HepG2 (cell line): Measurements from ENCODE around the gene TLR5. TPM values are rescaled to one million over a fixed set of nuclear protein-coding genes. Genes with fewer than 3 reads are reported as not detected.

Experiments used
- ATAC-seq: fragments of 200-7000 bp; cut with Tn5 transposase; 3 replicates; pipeline ENCODE4 v1.9.1; 2020; ENCODE audit warnings: mild to moderate bottlenecking, moderate library complexity
- BruUV-seq: library from RNA; stranded (reverse); fragments of 400-500 nt; replicated peaks from 2 replicates; lab custom pipeline; 2021; lab: Mats Ljungman, UMichigan
- CTCF ChIA-PET: fragments of 300-600 bp; formaldehyde crosslinking; extraction: SDS; loops from one replicate; lab custom pipeline; 2021; ENCODE audit warnings: low total read pairs, inconsistent platforms, low intra/inter-chr PET ratio; lab: Yijun Ruan, JAX
- POLR2A ChIA-PET: fragments of 350-600 bp; sonication (Branson Sonifier 250); formaldehyde crosslinking; loops from one replicate; lab custom pipeline; 2020; ENCODE audit warnings: antibody characterized with exemption, inconsistent platforms; lab: Yijun Ruan, JAX
- DNase-seq: peaks from one replicate; pipeline ENCODE4 v3.0.0-alpha.2; 2015; ENCODE audit warnings: low spot score
- FAIRE-seq: peaks from 3 replicates; lab custom pipeline; 2011; peaks lifted over from hg19 to GRCh38; lab: Jason Lieb, UNC
- H2AFZ ChIP-seq: one replicate; pipeline ENCODE4 v1.6.1; 2011; ENCODE audit warnings: low read length, inconsistent platforms
- H3K27ac ChIP-seq: fragments of 300-600 bp; 3 replicates; pipeline ENCODE4 v1.8.0; 2011; ENCODE audit warnings: mixed run types, mild to moderate bottlenecking, mixed read lengths, low read length, inconsistent platforms; ENCODE audit not compliant: insufficient read depth; ENCODE audit errors: extremely low read length
- H3K27me3 ChIP-seq, 2 experiments: fragments of 200-600 bp in 1 of 2; 2 replicates in 1 of 2; 3 replicates in 1 of 2; pipeline versions ENCODE4 v1.6.0 to v1.8.0; 2011; ENCODE audit warnings: low read length in 2 of 2, mild to moderate bottlenecking in 2 of 2, moderate library complexity in 2 of 2, inconsistent platforms in 1 of 2; ENCODE audit not compliant: insufficient read depth in 2 of 2, control insufficient read depth in 1 of 2
- H3K36me3 ChIP-seq, 2 experiments: fragments of 200-600 bp in 1 of 2; replicated peaks in 1 of 2; 2 replicates in 1 of 2; 3 replicates in 1 of 2; pipeline versions ENCODE4 v1.5.1 to v1.8.0; 2011; ENCODE audit warnings: low read length in 2 of 2, inconsistent platforms in 1 of 2; ENCODE audit not compliant: insufficient read depth in 2 of 2, control insufficient read depth in 1 of 2
- H3K4me1 ChIP-seq: 2 replicates; pipeline ENCODE4 v1.5.1; 2012; ENCODE audit warnings: low read length, inconsistent platforms; ENCODE audit not compliant: insufficient read depth
- H3K4me2 ChIP-seq: 2 replicates; pipeline ENCODE4 v1.6.0; 2011; ENCODE audit warnings: low read depth, low read length, inconsistent platforms
- H3K4me3 ChIP-seq, 3 experiments: fragments of 200-600 bp in 1 of 3; sonication (generic), shearing (Covaris generic) in 1 of 3; replicated peaks in 1 of 3; 2 replicates each; pipeline ENCODE4 v1.5.1; 2011 to 2016; ENCODE audit warnings: low read length in 3 of 3, inconsistent platforms in 2 of 3, low read depth in 2 of 3, mild to moderate bottlenecking in 2 of 3, control low read depth in 1 of 3, mixed read lengths in 1 of 3; ENCODE audit not compliant: insufficient read depth in 1 of 3
- H3K79me2 ChIP-seq: one replicate; pipeline ENCODE4 v1.6.1; 2011; ENCODE audit warnings: low read length, inconsistent platforms; ENCODE audit not compliant: insufficient read depth
- H3K9ac ChIP-seq: 2 replicates; pipeline ENCODE4 v1.6.0; 2011; ENCODE audit warnings: mild to moderate bottlenecking, low read depth, low read length, inconsistent platforms; ENCODE audit not compliant: insufficient read depth
- H3K9me3 ChIP-seq: 2 replicates; pipeline ENCODE4 v1.5.1; 2012; ENCODE audit warnings: mild to moderate bottlenecking, low read length
- H4K20me1 ChIP-seq: 2 replicates; pipeline ENCODE4 v1.6.0; 2011; ENCODE audit warnings: inconsistent platforms, mild to moderate bottlenecking, low read length, moderate library complexity; ENCODE audit not compliant: insufficient read depth
- CCAR2 ChIP-seq: fragments of 200-400 bp; formaldehyde crosslinking; optimal IDR thresholded peaks from 2 replicates; pipeline ENCODE3; 2018; ENCODE audit warnings: low read depth, mild to moderate bottlenecking, low read length, moderate library complexity
- HIVEP1 ChIP-seq: sonication (generic); formaldehyde crosslinking; IDR thresholded peaks from 2 replicates; pipeline ENCODE4 v1.4.0; 2020; ENCODE audit warnings: mild to moderate bottlenecking, missing genetic modification reagents
- MBD4 ChIP-seq: IDR thresholded peaks from 2 replicates; pipeline ENCODE4 v1.6.1; 2012; ENCODE audit warnings: low read length, inconsistent platforms, borderline replicate concordance
- XBP1 ChIP-seq: sonication (generic); formaldehyde crosslinking; IDR thresholded peaks from 2 replicates; pipeline ENCODE4 v1.5.0; 2020; ENCODE audit warnings: missing genetic modification reagents
- ZNF574 ChIP-seq: sonication (generic); formaldehyde crosslinking; IDR thresholded peaks from 2 replicates; pipeline ENCODE4 v1.4.0; 2020; ENCODE audit warnings: missing genetic modification reagents
- ZNF614 ChIP-seq: IDR thresholded peaks from 2 replicates; pipeline ENCODE4 v1.6.1; 2018; ENCODE audit warnings: missing biosample characterization, missing genetic modification reagents, inconsistent platforms, borderline replicate concordance
- ZNF652 ChIP-seq: IDR thresholded peaks from 2 replicates; pipeline ENCODE4 v1.6.1; 2016; ENCODE audit warnings: low read depth, borderline replicate concordance
- WGBS: methylation state at CpG from one replicate; pipeline ENCODE4 v1.1.6; 2017; ENCODE audit warnings: low lambda C conversion rate; 5-methylcytosine and 5-hydroxymethylcytosine counted together
- in situ Hi-C: cut with HindIII; loops from 2 replicates; pipeline ENCODE4 v1.10.0; 2017; ENCODE audit warnings: low pct_unique_long_range_greater_than_20kb; ENCODE audit not compliant: extremely low pct_ligation_motif_present
- intact Hi-C: fragments of 100-400 bp; cut with micrococcal nuclease; formaldehyde crosslinking; loops from one replicate; pipeline ENCODE4 v1.10.0; 2022; ENCODE audit not compliant: unreplicated experiment
- polyA plus RNA-seq, 8 experiments: library from polyadenylated mRNA; depleted of rRNA in 3 of 8; stranded (reverse) in 7 of 8; unstranded in 1 of 8; fragments of >200 nt; fragmentation: Illumina TruSeq in 4 of 8; extraction: Trizol in 4 of 8; gene quantifications; 2 replicates each; pipeline versions ENCODE4 v1.2.1 to v1.2.3, GENCODE V29; 2011 to 2016; ENCODE audit warnings: low read depth in 4 of 8, missing spikeins in 1 of 8, mixed read lengths in 1 of 8; ENCODE audit not compliant: insufficient read depth in 1 of 8
- total RNA-seq, 5 experiments: library from RNA; depleted of rRNA; stranded (reverse); fragments of >200 nt; fragmentation: Illumina TruSeq; extraction: Trizol; gene quantifications; 2 replicates each; pipeline ENCODE4 v1.2.3, GENCODE V29; 2016; ENCODE audit warnings: low read depth in 1 of 5

Gene TLR5
- total and polyA plus RNA-seq, 2 of the 13 experiments (the other 11 are each of a cell fraction or from before 2014, with no cell fraction given) = not detected

DNA sequence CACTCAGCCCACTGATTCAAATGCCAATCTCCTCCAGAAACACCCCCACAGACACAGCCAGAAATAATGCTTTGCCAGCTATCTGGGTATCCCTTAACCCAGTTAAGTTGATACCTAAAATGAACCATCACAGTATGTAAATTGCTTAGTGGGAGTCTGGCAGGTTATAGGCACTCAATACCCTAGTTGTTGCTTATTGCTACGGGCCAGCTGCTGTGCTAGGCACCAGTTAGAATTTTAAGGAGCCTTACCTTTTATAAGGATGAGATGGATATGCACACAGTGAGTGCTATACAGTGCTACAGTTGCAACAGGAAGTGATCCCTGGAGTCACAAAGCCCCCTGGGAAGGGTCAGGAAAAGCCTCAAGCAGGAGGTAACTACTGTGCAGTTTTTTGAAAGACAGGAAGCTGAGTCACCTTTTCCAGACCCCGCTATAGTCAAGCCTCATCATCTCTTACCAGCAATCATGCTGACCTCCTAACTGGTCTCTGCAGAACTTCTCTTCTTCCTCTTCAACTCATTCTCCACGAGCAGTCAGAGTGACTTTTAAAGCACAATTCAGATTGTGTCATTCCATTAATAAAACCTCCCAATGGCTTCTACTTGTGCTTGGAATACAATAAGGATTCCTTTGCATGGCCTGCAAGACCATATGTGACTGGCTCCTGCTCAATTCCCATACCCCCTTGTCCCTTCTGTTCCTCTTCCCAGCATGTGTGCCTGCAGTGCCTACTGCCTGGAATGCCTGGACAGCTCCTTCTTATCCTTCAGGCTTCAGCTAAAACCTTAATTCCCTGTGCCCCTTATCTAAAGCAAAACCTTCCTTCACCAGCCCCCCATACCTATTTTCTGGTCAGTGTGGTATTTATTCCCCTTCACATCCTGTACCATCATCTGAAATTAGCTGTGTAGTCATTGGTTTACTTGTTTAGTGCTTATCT is 10.4 kb upstream of the TLR5 start:
- ChIA-PET CTCF (no interaction called here), POLR2A (no interaction called here)
- H3K9me3 ChIP-seq = no peaks in the 10 kb centered on the region
- H2AFZ ChIP-seq = no peak overlapping the region
- no peak overlapping the region for H3K9ac ChIP-seq
- no peak overlapping the region for H3K4me2 ChIP-seq
- intact Hi-C loops = no loop called here
- no TSS peak for BruUV-seq
- H3K4me1 ChIP-seq = no peaks in the 10 kb centered on the region
- H3K27ac ChIP-seq = no peak overlapping the region
- FAIRE-seq (no peak), ATAC-seq (no peak), DNase-seq (no peak)
- in situ Hi-C loops = no loop called here
- no peaks in the 10 kb centered on the region for H4K20me1 ChIP-seq
- H3K36me3 ChIP-seq = no peaks in the 10 kb centered on the region
- no peaks in the 10 kb centered on the region for H3K79me2 ChIP-seq
- no peak for TF ChIP-seq ZNF652 (CRISPR knock-in tag)
- no peak for TF ChIP-seq XBP1
- no peak for TF ChIP-seq MBD4
- TF ChIP-seq ZNF614 = no peak
- TF ChIP-seq ZNF574 = no peak
- no peak for TF ChIP-seq CCAR2
- no peak for TF ChIP-seq HIVEP1
- H3K4me3 ChIP-seq = no peak overlapping the region
- WGBS = 0% methylated on average over 3 of the region's 3 CpGs
- H3K27me3 ChIP-seq = peaks cover 0 to 3% of the 10 kb centered on the region in 2 experiments; a peak in 1 of 5 replicates
